ENCODE results near the gene PTPRB.

Gene PTPRB

GRCh38 chr12:70467918-70468733, 169.1 kb downstream of the PTPRB start:
- TF ChIP-seq, protein P1, sequence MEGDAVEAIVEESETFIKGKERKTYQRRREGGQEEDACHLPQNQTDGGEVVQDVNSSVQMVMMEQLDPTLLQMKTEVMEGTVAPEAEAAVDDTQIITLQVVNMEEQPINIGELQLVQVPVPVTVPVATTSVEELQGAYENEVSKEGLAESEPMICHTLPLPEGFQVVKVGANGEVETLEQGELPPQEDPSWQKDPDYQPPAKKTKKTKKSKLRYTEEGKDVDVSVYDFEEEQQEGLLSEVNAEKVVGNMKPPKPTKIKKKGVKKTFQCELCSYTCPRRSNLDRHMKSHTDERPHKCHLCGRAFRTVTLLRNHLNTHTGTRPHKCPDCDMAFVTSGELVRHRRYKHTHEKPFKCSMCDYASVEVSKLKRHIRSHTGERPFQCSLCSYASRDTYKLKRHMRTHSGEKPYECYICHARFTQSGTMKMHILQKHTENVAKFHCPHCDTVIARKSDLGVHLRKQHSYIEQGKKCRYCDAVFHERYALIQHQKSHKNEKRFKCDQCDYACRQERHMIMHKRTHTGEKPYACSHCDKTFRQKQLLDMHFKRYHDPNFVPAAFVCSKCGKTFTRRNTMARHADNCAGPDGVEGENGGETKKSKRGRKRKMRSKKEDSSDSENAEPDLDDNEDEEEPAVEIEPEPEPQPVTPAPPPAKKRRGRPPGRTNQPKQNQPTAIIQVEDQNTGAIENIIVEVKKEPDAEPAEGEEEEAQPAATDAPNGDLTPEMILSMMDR (IDR thresholded peaks at IDR 0.05; ENCODE audit: low read depth, low read length): no peak
- no peak for DNase-seq (ENCODE audit: low read depth in 2 of 2)
- H3K4me3 ChIP-seq (replicated peaks in 1 of 2; ENCODE audit: low read depth in 2 of 2, low read length in 2 of 2): no peak overlapping the region

- DNase-seq (ENCODE audit: low read depth in 2 of 2): no peak
- no peak overlapping the region for H3K4me3 ChIP-seq (replicated peaks in 1 of 2; ENCODE audit: low read depth in 2 of 2, low read length in 2 of 2)
- TF ChIP-seq, protein P1 (IDR thresholded peaks at IDR 0.05; ENCODE audit: low read depth, low read length): no peak
These were observed 169.8 kb downstream of the PTPRB start for GRCh38 chr12:70467476-70467875.

DNA sequence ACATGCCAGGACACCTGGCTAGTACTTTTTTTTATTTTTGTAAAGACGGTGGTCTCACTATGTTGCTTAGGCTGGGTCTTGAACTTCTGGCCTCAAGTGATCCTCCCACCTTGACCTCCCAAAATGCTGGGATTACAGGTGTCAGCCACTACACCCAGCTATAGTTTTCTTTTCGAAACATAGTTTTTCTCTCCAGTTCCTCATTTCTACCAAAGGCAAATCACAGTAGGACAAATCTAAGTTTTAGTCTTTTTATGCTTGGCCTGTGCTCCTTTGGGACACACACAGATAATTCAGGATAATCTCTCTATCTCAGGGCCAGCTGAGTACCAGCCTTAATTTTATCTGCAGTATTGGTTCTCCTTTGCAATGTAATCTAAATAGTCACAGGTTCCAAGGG, 170.5 kb downstream of the PTPRB start:
- no peak for DNase-seq (ENCODE audit: low read depth in 2 of 2)
- TF ChIP-seq, protein P1 (IDR thresholded peaks at IDR 0.05; ENCODE audit: low read depth, low read length): no peak
- no peak overlapping the region for H3K4me3 ChIP-seq (replicated peaks in 1 of 2; ENCODE audit: low read depth in 2 of 2, low read length in 2 of 2)
